Body of pancreas (tissue), 4 donors: ENCODE measurements around the gene IQSEC1.

Experiments used
- POLR2A ChIP-seq, 3 donors: fragments of 450-650 bp; IDR thresholded peaks; one replicate each; pipeline ENCODE4 v1.6.1; 2016; ENCODE audit warnings: antibody characterized with exemption in 3 of 3, mild to moderate bottlenecking in 2 of 3
- TF ChIP-seq, protein P1 (sequence below), 7 experiments: fragments of 450-650 bp in 4 of 7; fragments of 200-600 bp in 3 of 7; sonication (generic) in 3 of 7; IDR thresholded peaks; one replicate each; pipeline ENCODE4 v1.5.1; 2016 to 2019; ENCODE audit warnings: antibody characterized with exemption in 7 of 7

DNA sequence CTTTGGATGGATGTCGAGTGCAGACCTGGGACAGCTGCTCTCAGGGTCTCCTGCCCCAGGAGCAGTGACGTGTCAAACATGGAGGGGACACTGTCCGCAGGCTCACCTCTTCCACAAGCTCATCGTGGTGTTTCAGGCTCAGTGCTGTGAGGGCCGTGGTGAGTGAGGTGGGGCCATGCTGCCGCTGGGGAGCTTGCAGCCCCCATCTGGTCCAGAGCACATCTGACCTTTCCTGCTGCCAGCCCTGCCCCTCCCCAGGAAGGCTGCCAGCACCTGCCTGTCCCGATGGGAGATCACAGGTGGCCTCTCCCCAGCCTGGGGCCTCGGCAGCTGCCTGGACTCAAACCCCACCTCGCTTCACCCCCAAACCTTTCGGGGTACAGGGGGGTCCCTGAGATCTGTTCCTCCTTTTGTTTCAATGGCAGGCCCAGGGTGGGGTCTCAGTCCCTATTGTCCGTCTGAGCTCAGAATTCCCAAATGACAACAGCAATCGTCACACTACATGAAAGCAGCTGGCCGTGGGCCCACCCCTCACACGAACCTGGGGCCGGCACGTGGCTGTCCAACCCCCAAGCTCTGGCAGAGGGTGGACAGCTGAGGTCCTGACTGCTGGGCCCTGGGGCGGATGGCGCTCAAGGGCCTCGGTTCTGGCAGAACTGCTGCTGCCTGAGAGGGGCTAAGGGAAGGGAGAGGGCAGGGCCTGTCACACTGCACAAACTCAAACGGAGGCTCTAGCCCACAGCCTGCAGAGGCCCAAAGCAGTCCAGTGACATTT lies 166.9 kb downstream of the IQSEC1 start:
- TF ChIP-seq POLR2A (IDR thresholded peaks at IDR 0.05), result no peak
- TF ChIP-seq, protein P1, sequence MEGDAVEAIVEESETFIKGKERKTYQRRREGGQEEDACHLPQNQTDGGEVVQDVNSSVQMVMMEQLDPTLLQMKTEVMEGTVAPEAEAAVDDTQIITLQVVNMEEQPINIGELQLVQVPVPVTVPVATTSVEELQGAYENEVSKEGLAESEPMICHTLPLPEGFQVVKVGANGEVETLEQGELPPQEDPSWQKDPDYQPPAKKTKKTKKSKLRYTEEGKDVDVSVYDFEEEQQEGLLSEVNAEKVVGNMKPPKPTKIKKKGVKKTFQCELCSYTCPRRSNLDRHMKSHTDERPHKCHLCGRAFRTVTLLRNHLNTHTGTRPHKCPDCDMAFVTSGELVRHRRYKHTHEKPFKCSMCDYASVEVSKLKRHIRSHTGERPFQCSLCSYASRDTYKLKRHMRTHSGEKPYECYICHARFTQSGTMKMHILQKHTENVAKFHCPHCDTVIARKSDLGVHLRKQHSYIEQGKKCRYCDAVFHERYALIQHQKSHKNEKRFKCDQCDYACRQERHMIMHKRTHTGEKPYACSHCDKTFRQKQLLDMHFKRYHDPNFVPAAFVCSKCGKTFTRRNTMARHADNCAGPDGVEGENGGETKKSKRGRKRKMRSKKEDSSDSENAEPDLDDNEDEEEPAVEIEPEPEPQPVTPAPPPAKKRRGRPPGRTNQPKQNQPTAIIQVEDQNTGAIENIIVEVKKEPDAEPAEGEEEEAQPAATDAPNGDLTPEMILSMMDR (IDR thresholded peaks at IDR 0.05), result no peak
